IPS-18a (cell line): ENCODE measurements around the gene ABCG2.
"Not testable (repeated sequence)": the region's sequence is repeated elsewhere in the genome, so short reads cannot be mapped to it uniquely, and the experiment has no call there.

Source experiments
- H3K27ac ChIP-seq: one replicate; pipeline ENCODE4 v1.5.1; 2013; ENCODE audit warnings: low read length
- H3K27me3 ChIP-seq: one replicate; pipeline ENCODE4 v1.6.1; 2013; ENCODE audit warnings: mild to moderate bottlenecking, low read length; ENCODE audit not compliant: control insufficient read depth, insufficient read depth
- H3K36me3 ChIP-seq: one replicate; pipeline ENCODE4 v1.6.1; 2013; ENCODE audit warnings: low read depth, low read length; ENCODE audit not compliant: control insufficient read depth
- H3K4me1 ChIP-seq: one replicate; pipeline ENCODE4 v1.6.1; 2013; ENCODE audit warnings: low read depth, low read length; ENCODE audit not compliant: control insufficient read depth
- H3K4me3 ChIP-seq: one replicate; pipeline ENCODE4 v1.5.1; 2013; ENCODE audit warnings: low read length
- H3K9ac ChIP-seq: one replicate; pipeline ENCODE4 v1.6.1; 2013; ENCODE audit warnings: mild to moderate bottlenecking, low read length, moderate library complexity
- H3K9me3 ChIP-seq: one replicate; pipeline ENCODE4 v1.6.1; 2013; ENCODE audit warnings: low read depth, low read length; ENCODE audit not compliant: control insufficient read depth

The ABCG2 gene

GRCh38 chr4:88109123-88109881 lies 49.1 kb downstream of the ABCG2 start:
- Histone ChIP-seq H3K9ac (no peak overlapping the region), H3K4me1 (no peaks in the 10 kb centered on the region), H3K36me3 (no peaks in the 10 kb centered on the region), H3K4me3 (no peak overlapping the region), H3K9me3 (no peaks in the 10 kb centered on the region), H3K27me3 (no peaks in the 10 kb centered on the region), H3K27ac (no peak overlapping the region)

- Histone ChIP-seq H3K27ac (no peak overlapping the region), H3K36me3 (no peaks in the 10 kb centered on the region), H3K9me3 (no peaks in the 10 kb centered on the region), H3K27me3 (no peaks in the 10 kb centered on the region), H3K4me1 (no peaks in the 10 kb centered on the region), H3K4me3 (no peak overlapping the region), H3K9ac (no peak overlapping the region)
These were observed 49.7 kb downstream of the ABCG2 start for GRCh38 chr4:88108747-88109122.

- H3K9ac ChIP-seq, H3K27me3 ChIP-seq, H3K4me3 ChIP-seq, H3K36me3 ChIP-seq, H3K4me1 ChIP-seq, H3K27ac ChIP-seq, H3K9me3 ChIP-seq: not testable (repeated sequence)
These were observed 50.4 kb downstream of the ABCG2 start for GRCh38 chr4:88108108-88108465.

- Histone ChIP-seq H3K9ac (no peak overlapping the region), H3K36me3 (no peaks in the 10 kb centered on the region), H3K4me1 (no peaks in the 10 kb centered on the region), H3K4me3 (no peak overlapping the region), H3K9me3 (no peaks in the 10 kb centered on the region), H3K27me3 (no peaks in the 10 kb centered on the region), H3K27ac (no peak overlapping the region)
These were observed 50.9 kb downstream of the ABCG2 start for GRCh38 chr4:88107406-88108107.

- Histone ChIP-seq H3K9me3 (no peaks in the 10 kb centered on the region), H3K4me1 (no peaks in the 10 kb centered on the region), H3K27ac (no peak overlapping the region), H3K4me3 (no peak overlapping the region), H3K9ac (no peak overlapping the region), H3K36me3 (no peaks in the 10 kb centered on the region), H3K27me3 (no peaks in the 10 kb centered on the region)
These were observed 52.2 kb downstream of the ABCG2 start for GRCh38 chr4:88106205-88106604.

- H3K36me3 ChIP-seq, result no peaks in the 10 kb centered on the region
- H3K27me3 ChIP-seq, result no peaks in the 10 kb centered on the region
- H3K4me3 ChIP-seq, result no peak overlapping the region
- no peaks in the 10 kb centered on the region for H3K4me1 ChIP-seq
- H3K9ac ChIP-seq, result no peak overlapping the region
- no peaks in the 10 kb centered on the region for H3K9me3 ChIP-seq
- H3K27ac ChIP-seq, result no peak overlapping the region
These were observed 53.4 kb downstream of the ABCG2 start for GRCh38 chr4:88104902-88105610.

- H3K9me3 ChIP-seq, result no peaks in the 10 kb centered on the region
- H3K4me1 ChIP-seq, result no peaks in the 10 kb centered on the region
- H3K4me3 ChIP-seq, result no peak overlapping the region
- no peaks in the 10 kb centered on the region for H3K36me3 ChIP-seq
- no peaks in the 10 kb centered on the region for H3K27me3 ChIP-seq
- H3K27ac ChIP-seq, result no peak overlapping the region
- no peak overlapping the region for H3K9ac ChIP-seq
These were observed 56.4 kb downstream of the ABCG2 start for GRCh38 chr4:88102026-88102425.

GRCh38 chr4:88101165-88101564 lies 57.3 kb downstream of the ABCG2 start:
- no peak overlapping the region for H3K27ac ChIP-seq
- no peak overlapping the region for H3K9ac ChIP-seq
- no peak overlapping the region for H3K4me3 ChIP-seq
- no peaks in the 10 kb centered on the region for H3K27me3 ChIP-seq
- no peaks in the 10 kb centered on the region for H3K4me1 ChIP-seq
- no peaks in the 10 kb centered on the region for H3K9me3 ChIP-seq
- H3K36me3 ChIP-seq, result no peaks in the 10 kb centered on the region

GRCh38 chr4:88098993-88099752 lies 59.3 kb downstream of the ABCG2 start:
- H3K9ac ChIP-seq, result no peak overlapping the region
- no peak overlapping the region for H3K27ac ChIP-seq
- no peaks in the 10 kb centered on the region for H3K36me3 ChIP-seq
- no peaks in the 10 kb centered on the region for H3K9me3 ChIP-seq
- no peaks in the 10 kb centered on the region for H3K27me3 ChIP-seq
- no peak overlapping the region for H3K4me3 ChIP-seq
- peaks cover 2% of the 10 kb centered on the region for H3K4me1 ChIP-seq

- H3K4me3 ChIP-seq, result no peak overlapping the region
- no peak overlapping the region for H3K9ac ChIP-seq
- no peaks in the 10 kb centered on the region for H3K27me3 ChIP-seq
- H3K4me1 ChIP-seq, result peaks cover 3% of the 10 kb centered on the region
- H3K36me3 ChIP-seq, result no peaks in the 10 kb centered on the region
- H3K27ac ChIP-seq, result no peak overlapping the region
- H3K9me3 ChIP-seq, result no peaks in the 10 kb centered on the region
These were observed 60.7 kb downstream of the ABCG2 start for GRCh38 chr4:88097781-88098180.

- H3K27me3 ChIP-seq, result no peaks in the 10 kb centered on the region
- no peak overlapping the region for H3K4me3 ChIP-seq
- peaks cover 3% of the 10 kb centered on the region for H3K4me1 ChIP-seq
- H3K36me3 ChIP-seq, result no peaks in the 10 kb centered on the region
- H3K9me3 ChIP-seq, result no peaks in the 10 kb centered on the region
- H3K27ac ChIP-seq, result no peak overlapping the region
- no peak overlapping the region for H3K9ac ChIP-seq
These were observed 61.1 kb downstream of the ABCG2 start for GRCh38 chr4:88097301-88097700.
